ENCODE measurements around the gene ADAM12.

DNA sequence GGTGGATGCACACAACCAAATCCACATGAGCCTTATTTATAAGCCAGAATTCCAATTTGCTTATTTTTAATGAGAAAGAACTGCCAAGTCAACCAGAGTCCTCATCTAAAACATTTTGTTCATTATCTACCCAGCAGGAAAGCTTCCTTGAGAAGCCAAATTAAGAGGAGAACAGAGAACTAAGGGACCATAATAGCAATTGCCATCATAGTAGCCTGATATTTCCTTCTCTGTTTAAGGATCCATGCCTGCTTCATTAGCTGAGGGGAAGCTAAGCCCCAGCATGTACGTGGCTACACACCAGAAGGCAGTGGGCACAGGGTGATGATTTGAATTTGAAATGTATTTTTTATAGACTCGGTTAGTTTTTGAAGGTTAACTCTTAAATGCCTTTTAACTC lies 46.8 kb downstream of the ADAM12 start:
- TF ChIP-seq SUZ12 (IDR thresholded peaks at IDR 0.05; ENCODE audit: extremely low read depth, insufficient read depth, insufficient read length) (no peak), YY1 (IDR thresholded peaks at IDR 0.05; ENCODE audit: insufficient read depth, insufficient read length) (no peak), ZNF274 (IDR thresholded peaks at IDR 0.05; ENCODE audit: low read depth, low read length) (no peak)

Data from NT2/D1 (cell line).